T-helper 22 cell (primary cell): ENCODE measurements around the gene GRIN1.

Experiments used
- DNase-seq: peaks from one replicate; pipeline ENCODE4 v3.0.0-alpha.2; 2020; ENCODE audit warnings: low read depth

Gene GRIN1

DNA sequence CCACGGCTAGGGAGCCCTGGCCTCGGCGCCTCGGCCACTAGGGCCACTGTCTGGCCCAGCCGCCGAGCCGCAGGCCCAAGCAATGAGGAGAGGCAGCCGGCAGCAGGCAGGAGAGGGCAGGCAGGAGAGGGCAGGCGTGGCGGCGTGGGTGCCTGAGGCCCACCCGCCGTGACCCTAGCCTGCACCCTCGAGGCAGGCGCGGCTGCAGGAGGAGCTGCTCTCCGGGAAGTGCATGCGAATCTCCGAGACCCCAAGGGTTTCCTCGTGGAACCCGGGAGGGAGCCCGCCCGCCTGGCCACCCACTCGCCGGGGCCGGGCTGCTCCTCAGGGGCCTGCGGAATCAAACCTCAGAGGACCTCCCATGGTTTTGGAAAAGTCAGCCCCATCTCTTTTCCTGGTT lies 9.3 kb downstream of the GRIN1 start:
- no peak for DNase-seq

DNA sequence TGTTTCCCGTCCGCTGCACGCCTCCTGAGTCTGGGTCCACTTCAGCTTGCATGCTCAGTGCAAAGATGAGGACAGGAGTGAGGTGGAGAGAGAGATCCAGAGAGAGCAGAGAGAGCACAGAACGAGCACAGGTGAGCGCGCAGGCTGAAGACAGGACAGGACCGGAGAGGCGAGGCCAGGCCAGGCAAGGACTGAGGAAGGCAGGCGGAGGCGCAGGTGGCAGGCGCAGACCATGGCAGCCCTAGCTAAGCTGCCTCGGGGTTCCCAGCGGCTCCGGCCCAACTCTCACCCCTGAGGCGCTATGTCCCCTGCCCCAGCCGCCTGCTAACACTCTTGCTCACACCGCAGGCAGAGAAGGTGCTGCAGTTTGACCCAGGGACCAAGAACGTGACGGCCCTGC lies 9.7 kb downstream of the GRIN1 start:
- DNase-seq: no peak

DNA sequence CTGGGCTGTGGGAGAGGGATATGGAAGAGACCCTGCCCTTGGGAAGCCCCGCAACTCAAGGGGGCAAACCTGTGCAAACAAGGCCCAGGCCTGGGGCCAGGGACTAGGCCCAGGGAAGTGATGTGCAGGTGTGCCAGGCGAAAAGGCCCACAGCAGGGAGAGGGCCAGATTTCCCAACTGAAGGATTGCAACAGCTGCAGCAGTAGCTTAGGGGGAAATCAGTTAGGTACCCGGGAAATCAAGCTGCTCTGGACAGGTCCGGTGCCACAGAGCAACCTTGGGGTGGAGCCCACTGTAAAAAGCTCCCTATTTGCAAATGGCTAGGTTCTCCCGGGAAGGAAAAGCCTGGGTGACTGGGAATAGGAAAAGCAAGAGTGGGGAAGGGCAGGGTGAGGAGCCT lies 10.4 kb downstream of the GRIN1 start:
- DNase-seq: no peak

DNA sequence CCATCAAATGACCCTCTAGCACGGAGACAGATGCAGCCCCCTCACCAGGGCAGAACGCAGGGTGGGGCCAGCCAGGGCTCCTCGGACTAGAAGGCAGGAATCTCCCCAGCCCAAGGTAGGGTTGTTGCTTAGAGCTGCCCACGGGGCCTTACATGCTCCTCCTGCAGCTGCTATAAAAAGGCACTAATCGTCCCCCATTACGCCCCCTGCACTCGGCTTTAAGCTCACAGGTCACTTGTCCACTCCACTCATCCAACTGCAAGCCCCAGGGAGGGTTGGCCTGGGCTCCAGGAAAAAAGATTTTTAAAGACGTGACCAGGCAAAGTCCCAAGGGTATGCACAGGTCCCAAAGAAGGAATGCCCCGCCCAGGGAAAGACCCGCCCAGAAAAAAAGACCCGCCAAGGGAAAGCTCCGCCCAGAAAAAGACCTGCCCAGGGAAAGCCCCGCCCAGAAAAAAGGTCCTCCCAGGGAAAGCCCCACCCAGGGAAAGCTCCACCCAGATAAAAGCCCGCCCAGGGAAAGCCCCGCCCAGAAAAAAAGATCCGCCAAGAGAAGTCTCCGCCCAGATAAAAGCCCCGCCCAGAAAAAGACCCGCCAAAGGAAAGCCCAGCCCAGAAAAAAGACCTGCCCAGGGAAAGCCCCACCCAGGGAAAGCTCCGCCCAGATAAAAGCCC lies 11.1 kb downstream of the GRIN1 start:
- DNase-seq: no peak

DNA sequence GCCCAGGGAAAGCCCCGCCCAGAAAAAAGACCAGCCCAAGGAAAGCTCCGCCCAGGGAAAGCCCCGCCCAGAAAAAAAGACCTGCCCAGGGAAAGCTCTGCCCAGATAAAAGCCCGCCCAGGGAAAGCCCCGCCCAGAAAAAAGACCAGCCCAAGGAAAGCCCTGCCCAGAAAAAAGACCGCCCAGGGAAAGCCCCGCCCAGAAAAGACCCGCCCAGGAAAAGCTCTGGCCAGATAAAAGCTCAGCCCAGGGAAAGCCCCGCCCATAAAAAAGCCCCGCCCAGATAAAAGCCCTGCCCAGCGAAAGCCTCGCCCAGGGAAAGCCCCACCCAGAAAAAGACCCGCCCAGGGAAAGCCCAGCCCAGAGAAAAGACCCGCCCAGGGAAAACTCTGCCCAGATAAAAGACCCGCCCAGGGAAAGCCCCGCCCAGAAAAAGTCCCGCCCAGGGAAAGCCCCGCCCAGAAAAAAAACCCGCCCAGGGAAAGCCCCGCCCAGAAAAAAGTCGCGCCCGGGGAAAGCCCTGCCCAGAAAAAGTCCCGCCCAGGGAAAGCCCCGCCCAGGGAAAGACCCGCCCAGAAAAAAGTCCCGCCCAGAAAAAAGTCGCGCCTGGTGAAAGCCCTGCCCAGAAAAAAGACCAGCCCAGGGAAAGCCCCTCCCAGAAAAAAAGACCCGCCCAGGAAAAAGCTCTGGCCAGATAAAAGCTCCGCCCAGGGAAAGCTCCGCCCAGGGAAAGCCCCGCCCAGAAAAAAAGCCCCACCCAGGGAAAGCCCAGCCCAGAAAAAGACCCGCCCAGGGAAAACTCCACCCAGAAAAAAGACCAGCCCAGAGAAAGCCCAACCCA lies 11.9 kb downstream of the GRIN1 start:
- no peak for DNase-seq

DNA sequence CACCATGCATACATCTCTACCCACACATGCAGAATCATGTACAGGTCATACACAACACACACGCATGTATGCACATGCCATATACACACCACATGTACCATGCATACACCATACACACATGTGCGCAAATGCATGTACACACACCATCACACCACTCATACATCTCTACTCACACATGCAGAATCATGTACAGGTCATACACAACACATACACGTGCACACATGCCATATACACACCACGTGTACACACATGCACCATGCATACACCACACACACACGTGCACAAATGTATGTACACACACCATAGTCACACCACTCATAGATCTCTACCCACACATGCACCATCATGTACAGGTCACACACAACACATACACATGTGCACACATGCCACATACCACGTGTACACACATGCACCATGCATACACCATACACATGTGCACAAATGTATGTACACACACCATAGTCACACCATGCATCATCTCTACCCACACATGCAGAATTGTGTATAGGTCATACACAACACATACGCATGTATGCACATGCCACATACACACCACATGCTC lies 14.0 kb downstream of the GRIN1 start:
- DNase-seq: no peak

DNA sequence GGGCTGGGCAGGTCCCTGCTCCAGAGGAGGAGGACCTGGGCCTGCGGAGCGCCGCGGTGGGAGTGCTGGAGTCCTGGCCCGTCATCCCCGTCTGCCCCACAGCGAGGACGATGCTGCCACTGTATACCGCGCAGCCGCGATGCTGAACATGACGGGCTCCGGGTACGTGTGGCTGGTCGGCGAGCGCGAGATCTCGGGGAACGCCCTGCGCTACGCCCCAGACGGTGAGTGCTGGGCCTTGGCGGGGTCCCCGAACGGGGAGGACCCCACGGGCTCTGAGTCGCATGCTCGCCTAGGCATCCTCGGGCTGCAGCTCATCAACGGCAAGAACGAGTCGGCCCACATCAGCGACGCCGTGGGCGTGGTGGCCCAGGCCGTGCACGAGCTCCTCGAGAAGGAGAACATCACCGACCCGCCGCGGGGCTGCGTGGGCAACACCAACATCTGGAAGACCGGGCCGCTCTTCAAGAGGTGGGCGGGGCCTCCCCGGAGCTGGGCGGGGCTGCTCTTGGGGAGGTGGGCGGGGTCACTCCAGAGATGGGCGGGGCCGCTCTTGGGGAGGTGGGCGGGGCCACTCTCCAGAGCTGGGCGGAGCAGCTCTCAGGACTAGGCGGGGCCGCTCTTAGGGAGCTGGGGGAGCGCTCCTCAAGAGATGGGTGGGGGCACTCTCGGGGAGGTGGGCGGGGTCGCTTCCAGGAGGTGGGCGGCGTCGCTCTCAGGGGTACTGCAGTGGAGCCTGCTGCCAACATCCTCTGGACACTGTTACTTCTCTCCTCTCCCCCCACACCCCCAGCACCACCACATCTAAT lies 17.8 kb downstream of the GRIN1 start:
- peak; percentile 28 for DNase-seq

DNA sequence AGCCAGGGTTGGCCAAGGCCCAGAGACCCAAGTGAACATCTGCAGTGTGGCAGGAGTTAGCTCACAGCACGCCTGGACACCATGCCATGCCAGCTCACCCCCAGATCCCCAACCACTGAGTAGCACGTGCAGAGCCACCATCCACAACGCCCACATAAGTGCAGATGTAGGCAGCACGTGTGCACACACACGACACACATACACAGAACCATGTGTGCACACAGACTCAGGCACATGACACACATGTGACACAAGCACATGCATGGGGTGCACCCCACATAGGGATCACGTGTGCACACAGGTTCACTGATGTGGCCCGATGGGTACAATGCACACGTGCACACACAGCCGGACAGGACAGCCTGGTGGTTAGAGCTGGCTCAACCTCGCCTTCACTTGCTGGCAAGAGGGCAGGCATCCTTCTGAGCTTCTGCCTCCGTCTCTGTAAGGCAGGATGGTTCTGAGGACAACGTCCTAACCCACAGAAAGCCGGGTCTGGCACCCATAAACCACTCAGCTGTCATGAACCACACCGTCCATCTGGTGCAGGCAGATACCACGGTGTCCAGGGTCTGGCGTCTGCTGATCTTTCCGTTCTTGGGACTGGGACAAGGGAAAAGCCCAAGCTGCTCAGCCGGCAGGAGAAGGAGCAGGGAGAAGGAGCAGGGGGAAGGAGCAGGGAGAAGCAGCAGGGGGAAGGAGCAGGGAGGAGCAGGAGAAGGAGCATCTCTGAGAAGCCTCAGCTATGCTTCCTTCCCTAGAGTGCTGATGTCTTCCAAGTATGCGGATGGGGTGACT lies 18.9 kb downstream of the GRIN1 start:
- DNase-seq: no peak

DNA sequence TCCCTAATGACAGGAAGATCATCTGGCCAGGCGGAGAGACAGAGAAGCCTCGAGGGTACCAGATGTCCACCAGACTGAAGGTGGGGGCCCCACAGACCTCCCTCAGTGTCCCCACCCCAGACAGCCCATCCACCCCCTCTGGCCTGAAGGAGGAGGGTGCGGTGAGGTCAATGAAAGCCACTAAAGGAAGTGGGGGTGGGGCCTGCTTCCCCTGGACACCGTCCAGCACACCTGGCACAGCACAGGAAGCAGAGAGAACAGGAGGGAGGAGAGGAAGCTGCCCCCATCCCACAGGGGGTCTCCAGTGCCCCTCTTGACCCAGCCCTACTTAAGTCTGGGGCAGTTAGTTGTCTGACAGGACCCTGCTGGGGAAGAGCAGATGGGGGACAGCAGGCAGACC lies 19.7 kb downstream of the GRIN1 start:
- no peak for DNase-seq

DNA sequence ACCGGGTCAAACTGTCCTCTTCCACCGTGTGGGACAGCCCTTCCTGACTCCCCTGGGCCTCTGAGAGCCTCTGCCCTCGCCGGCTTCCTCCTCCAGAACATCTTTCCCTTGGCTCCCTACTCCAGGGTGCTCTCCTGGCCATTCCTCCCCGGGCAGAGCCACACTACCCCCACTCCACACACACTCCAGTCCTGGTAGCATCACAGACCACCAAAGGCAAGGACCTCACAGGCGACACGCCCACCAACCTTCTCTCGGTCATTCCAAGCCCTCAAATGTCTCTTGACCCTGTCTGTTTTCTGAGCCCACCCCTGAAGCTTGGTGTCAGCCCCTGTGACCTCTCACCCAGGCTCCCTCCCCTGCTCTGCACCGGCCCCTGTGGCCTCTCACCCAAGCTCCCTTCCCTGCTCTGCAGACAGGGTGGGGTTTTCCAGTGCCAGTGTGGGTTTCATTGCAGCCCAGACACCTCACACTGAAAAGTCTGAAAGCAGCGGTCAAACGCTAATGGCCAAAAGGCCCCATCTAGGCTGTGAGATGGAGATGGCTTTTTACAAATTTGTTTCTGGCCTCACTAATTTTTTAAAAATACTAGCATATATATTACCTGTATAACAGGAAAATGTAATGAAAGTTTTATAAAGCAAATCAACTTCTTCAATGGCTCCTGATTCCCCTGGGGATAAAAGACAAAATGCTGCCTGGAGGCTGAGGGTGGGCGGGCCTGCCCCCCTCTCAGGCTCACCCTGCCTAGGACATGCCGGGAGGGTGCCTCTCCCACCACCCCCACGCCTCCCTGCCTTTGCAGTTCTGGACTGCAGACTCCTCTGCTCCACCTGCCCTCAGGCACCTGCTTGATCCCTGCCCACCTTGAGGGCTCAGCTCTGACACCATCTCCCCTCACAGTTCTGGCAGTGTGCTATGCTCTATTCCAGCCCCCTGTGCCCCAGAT lies 20.4 kb downstream of the GRIN1 start:
- no peak for DNase-seq

DNA sequence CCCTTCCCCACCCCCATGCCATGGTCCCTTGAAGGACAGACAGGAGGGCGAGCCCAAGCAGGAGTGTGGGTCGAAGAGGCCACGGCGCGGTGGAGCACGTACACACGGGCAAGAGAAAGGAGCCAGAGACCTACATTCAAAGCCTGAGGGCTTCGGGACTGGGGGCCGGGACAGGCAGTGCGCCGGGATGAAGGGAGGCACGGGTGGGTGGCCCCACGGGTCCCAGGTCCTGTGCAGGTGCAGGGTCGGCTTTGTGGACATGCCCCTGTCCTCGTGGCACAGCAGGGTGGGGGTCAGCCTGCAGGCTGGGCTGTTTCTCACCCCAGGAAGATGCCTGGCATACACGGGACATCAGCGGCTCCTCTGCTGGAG lies 21.1 kb downstream of the GRIN1 start:
- DNase-seq: no peak

DNA sequence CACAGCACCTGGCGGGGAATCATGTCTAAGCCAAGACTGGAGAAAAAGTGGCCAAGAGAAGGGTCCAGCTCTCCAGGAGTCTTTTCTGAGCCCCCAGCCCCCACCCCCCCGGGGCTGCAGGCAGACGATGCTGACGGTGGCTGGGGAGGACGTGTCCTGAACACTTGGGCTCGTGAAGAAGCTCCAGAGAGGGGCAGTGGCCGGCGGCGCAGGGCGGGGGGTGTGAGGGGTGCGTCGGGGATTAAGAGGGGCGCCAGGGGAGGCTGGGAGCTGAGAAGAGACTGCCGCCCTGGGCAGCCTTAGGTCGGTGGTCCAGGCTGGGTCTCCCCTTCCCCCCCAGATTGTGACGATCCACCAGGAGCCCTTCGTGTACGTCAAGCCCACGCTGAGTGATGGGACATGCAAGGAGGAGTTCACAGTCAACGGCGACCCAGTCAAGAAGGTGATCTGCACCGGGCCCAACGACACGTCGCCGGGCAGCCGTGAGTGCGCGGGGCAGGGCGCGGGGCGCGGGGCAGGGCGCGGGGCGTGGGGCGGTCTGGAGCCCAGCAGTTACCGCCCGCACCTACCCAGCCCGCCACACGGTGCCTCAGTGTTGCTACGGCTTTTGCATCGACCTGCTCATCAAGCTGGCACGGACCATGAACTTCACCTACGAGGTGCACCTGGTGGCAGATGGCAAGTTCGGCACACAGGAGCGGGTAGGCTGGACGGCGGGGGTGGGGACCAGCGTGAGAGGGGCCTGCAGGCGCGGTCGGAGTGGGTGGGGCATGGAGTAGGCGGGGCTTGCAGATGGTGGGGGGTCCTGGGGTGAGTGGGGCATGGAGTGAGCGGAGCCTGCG lies 22.0 kb downstream of the GRIN1 start:
- DNase-seq: no peak

DNA sequence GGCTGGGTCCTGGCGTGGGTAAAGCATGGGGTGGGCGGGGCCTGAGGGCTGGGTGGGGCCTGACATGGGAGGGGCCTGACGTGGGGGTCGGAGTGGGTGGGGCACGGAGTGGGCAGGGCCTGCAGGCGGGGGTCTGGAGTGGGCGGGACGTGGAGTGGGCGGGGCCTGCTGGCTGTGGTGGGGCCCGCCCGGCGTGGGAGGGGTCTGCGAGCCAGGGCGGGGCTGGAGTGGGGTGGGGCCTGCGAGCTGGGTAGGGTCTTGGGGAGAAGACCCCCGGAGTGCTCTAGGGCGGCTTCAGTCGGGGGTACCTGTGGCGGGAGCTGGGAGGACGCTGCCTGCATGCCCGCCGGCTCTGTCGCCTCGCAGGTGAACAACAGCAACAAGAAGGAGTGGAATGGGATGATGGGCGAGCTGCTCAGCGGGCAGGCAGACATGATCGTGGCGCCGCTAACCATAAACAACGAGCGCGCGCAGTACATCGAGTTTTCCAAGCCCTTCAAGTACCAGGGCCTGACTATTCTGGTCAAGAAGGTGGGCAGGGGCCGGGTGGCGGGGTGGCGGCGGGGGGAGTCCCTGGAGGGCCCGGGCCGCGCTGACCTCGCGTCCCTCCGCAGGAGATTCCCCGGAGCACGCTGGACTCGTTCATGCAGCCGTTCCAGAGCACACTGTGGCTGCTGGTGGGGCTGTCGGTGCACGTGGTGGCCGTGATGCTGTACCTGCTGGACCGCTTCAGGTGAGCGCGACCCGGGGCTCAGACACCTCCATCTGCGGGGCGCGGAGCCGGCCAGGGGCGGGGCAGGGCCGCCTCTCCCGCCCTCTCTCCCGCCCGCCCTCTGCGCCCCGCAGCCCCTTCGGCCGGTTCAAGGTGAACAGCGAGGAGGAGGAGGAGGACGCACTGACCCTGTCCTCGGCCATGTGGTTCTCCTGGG lies 22.9 kb downstream of the GRIN1 start:
- no peak for DNase-seq

DNA sequence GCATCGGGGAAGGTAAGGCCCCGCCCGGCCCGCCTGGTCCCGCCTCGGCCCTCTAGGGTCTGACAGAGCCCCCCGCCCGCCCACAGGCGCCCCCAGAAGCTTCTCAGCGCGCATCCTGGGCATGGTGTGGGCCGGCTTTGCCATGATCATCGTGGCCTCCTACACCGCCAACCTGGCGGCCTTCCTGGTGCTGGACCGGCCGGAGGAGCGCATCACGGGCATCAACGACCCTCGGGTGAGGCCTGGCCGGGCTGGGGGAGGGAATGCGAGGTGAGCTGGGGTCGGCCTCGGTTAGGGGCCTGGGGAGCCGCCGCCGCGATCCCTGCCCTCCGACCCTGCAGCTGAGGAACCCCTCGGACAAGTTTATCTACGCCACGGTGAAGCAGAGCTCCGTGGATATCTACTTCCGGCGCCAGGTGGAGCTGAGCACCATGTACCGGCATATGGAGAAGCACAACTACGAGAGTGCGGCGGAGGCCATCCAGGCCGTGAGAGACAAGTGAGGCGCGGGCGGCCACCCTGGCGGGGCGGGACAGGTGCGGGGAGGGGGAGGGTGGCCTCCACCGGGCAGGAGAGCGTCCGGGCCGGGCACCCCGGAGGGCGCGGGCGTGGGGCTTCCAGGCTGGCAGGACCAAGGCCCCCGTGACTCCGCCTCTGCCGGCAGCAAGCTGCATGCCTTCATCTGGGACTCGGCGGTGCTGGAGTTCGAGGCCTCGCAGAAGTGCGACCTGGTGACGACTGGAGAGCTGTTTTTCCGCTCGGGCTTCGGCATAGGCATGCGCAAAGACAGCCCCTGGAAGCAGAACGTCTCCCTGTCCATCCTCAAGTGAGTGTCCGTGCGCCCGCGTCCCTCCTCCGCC lies 23.8 kb downstream of the GRIN1 start:
- no peak for DNase-seq

DNA sequence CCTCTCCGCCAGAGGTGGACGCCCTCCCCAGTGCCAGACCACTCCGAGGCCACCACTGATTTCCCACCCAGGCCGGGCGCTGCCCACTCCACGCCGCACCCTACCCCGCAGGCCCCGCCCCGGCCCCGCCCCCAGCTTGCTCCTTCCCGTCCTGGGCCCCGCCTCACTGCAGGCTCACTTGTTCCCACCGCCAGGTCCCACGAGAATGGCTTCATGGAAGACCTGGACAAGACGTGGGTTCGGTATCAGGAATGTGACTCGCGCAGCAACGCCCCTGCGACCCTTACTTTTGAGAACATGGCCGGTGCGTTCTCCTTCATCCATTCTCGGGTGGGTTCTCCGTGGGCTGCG lies 24.4 kb downstream of the GRIN1 start:
- no peak for DNase-seq

DNA sequence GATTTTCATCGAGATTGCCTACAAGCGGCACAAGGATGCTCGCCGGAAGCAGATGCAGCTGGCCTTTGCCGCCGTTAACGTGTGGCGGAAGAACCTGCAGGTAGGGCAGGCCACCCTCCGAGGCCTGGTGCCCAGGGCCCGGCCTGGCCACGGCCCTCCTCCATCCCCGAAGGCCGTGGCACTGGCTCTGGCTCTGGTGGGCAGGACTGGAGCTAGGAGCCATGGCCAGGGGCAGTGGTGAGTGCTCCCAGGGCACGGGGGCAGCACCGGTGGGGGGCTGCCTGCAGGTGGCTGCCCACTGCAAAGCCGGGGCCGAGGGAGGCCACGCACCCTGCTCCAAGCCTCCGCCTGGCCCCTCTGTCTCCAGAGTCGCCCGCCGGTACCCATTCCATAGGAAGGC lies 24.9 kb downstream of the GRIN1 start:
- DNase-seq: no peak

DNA sequence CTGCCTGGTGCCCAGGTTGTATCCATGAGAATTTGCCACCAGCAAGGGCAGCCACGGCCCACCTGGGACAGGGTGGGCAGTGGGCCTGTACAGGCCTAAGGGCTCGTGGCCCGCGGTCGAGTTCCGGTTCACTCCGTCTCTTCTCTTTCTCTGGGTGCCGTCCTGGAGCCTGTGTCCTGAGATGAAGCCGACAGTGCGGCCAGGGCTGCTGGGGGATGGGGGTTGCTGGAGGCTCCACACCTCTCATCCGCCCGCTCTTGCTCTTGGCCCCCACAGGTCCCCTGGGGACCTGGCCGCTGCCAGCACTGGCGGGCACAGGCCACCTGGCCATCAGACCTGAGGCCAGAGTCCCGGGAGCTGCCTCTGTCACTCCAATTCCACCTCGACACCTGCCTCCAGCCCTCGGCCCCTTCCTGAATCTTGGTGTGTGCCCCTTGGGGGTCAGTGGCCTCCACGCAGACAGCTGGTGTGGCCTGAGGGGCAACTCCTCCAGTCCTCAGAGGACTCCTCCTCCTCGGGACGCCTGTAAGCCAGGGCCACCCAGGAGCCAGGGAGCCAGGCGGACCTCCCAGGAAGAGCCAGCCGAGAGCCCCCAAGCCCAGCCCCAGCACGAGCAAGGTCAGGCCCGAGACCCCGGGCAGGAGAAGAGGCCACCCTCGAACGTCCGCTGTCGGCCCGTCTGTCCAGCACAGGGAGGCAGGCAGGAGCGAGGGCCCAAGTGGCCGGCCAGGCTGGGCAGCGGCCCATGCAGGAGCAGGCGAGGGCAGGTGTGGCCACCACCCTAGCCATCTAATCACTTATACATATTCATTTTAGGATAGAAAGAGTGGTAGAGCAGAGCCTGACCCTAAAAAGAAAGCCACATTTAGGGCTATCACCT lies 25.7 kb downstream of the GRIN1 start:
- no peak for DNase-seq
